Vagina (tissue), 2 donors: Measurements from ENCODE around the gene KCNG1.

Experiments used
- CTCF ChIP-seq, 3 experiments: fragments of 450-650 bp in 2 of 3; fragments of 200-600 bp in 1 of 3; sonication (generic) in 1 of 3; IDR thresholded peaks; one replicate each; pipeline ENCODE4 v1.5.1; 2017 to 2019; ENCODE audit warnings: antibody characterized with exemption in 3 of 3, mild to moderate bottlenecking in 2 of 3, moderate library complexity in 2 of 3
- POLR2A ChIP-seq, 2 donors: fragments of 450-650 bp; IDR thresholded peaks; one replicate each; pipeline ENCODE4 v1.6.1; 2017; ENCODE audit warnings: antibody characterized with exemption in 2 of 2, mild to moderate bottlenecking in 2 of 2, moderate library complexity in 2 of 2
- POLR2AphosphoS5 ChIP-seq, 2 donors: sonication (generic); formaldehyde crosslinking; IDR thresholded peaks; one replicate each; pipeline ENCODE4 v1.9.0; 2017; ENCODE audit warnings: antibody characterized with exemption in 2 of 2, mild to moderate bottlenecking in 2 of 2, low read depth in 1 of 2; ENCODE audit not compliant: insufficient read depth in 1 of 2

DNA sequence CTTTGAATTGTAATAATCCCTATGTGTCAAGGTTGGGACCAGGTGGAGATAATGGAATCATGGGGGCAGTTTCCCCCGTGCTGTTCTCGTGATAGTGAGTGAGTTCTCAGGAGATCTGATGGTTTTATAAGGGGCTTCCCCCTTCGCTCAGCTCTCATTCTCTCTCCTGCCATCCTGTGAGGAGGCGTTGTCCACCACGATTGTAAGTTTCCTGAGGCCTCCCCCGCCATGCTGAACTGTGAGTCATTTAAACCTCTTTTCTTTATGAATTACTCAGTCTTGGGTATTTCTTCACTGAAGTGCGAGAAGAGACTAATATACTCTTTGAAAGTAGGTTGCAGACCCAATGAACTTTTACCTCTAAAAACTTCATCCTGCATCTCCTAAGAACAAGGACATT lies 39.2 kb upstream of the KCNG1 start:
- no peak for TF ChIP-seq CTCF (IDR thresholded peaks at IDR 0.05)
- TF ChIP-seq POLR2A (IDR thresholded peaks at IDR 0.05) = no peak
- TF ChIP-seq POLR2AphosphoS5 (IDR thresholded peaks at IDR 0.05; ENCODE audit: insufficient read depth in 1 of 2, low read depth in 1 of 2) = no peak
